HG03469 (cell line): ENCODE results near the gene CA4.

Experiments used
- ATAC-seq: cut with Tn5 transposase; IDR thresholded peaks from one replicate; pipeline ENCODE4 v1.9.1; 2021; ENCODE audit warnings: mild to moderate bottlenecking, moderate library complexity, moderate number of reproducible peaks; ENCODE audit not compliant: unreplicated experiment

CA4 gene

DNA sequence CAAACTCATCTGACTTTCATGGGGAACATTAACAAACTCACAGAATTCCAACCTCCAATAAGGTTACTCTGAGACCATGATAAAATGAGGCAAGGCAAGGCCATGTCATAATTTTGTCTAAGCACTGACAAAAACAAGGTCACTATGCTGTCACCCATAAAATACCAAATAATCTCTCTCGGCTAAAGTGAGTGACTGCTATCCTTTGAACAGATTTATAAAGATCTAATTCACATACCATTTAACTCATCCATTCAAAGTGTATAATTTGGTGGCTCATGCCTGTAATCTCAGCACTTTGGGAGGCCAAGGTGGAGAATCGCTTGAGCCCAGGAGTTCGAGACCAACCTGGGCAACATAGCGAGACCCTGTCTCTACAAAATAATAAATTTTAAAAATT, 20.6 kb upstream of the CA4 start:
- no peak for ATAC-seq

- no peak for ATAC-seq
These were observed 19.3 kb upstream of the CA4 start for GRCh38 chr17:60130466-60130865.

DNA sequence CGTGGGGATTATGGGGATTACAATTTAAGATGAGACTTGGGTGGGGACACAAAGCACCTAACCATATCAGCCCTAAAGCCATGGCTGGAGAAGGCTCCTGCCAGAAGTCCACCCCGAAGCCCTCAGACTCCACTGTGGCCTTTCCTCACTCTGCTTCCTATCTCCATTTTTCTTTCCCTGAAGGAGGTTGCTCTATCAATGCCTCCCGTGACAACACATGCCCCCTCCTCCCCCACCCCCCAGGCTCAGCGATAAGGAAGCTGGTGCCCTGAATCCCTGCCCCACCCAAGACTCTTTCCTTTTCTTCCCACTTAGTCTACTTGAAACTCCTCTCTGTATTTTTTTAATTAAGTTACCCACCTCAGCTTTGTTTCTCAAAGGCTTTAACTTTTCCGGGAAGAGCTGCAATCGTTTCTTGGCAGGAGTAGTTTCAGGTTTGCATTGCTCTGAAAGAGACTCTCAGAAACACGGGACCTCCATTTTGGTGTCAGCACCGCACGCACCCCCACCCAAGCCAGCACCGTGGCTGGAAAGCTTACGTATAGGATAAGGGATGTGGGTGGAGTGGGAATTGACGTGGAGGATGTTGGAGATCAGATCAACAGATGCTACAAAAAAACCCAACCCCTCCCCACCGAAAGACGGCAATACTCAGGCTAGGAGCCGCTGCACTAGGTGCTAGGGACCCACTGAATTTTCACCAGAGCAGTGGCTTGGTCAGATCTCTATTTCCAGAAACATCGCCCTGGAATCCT, 15.2 kb upstream of the CA4 start:
- no peak for ATAC-seq

GRCh38 chr17:60135151-60135950, 14.4 kb upstream of the CA4 start:
- no peak for ATAC-seq

DNA sequence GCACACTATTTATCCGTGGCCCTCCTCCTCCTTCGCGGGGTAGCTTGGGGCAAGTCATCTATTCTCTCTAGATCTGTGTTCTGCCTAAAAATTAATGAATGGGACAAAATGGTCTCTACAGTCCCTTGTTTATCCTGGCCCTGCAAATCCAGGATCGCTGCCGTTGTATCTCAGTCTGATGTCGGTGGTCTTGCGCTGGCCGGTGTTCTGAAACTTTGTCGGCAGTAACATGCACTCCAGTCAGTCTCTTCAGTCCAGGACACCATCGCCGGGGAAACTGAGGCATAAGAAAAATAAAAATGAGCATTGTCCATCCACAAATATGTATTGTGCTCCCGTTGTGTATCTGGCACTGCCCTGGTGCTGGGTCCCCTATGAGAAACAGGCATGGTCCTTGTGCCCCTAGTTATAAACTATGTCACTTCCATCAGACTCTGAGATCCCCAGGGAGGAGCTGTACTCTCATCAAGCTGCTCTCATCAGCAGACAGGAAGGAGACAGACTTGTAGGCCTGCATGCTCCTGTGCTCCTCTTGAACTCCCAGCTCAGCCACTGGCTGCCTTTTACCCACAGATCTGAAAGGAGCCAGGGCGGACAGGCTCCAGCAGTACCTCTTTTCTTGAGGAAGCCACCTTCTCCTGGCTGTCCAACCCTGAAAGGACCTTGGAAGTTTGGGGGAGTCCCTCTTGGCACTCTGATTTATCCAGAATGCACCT, 13.7 kb upstream of the CA4 start:
- no peak for ATAC-seq

- no peak for ATAC-seq
These were observed 12.0 kb upstream of the CA4 start for GRCh38 chr17:60137731-60138130.

GRCh38 chr17:60138769-60139437, 10.9 kb upstream of the CA4 start:
- no peak for ATAC-seq

DNA sequence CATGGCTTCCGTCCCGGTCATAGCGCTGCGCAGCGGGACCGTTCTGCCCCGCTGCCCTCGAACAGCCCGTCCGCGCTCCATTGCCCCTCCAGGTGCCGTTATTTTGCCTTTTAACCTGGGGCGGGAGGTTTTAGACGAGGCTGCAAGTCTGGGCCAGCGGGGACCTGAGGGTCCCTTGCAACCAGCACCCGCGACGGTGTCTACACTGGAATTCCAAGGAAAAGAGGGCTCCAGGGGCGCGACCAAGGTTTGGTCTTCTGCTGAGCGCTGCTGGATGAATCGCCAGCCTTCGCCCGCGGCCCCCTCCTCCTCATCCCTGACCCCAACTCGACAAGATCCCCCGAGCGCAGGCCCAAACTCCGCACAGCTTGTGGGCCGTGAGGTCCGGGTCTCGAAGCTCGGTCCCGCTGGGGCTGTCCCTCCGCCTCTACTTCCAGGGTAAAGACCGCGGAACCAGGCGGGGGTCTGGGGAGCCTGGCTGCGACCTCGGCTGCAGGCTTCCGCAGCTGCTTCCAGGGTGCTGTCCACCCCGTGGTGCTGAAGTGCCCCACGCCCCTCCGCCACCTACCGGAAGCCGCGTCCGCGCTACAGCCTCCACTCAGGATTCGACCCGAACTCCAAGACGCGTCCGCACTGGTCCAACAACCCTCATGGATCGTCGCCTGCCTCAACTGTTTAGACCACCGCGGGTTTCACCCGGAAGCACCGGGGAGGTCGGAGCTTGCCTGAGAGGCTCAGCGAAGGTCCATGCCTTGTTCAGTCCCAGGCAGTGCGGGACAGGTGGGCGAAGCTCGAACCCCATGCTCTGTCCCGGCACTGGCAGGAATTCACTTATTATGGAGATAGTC, 10.1 kb upstream of the CA4 start:
- no peak for ATAC-seq

DNA sequence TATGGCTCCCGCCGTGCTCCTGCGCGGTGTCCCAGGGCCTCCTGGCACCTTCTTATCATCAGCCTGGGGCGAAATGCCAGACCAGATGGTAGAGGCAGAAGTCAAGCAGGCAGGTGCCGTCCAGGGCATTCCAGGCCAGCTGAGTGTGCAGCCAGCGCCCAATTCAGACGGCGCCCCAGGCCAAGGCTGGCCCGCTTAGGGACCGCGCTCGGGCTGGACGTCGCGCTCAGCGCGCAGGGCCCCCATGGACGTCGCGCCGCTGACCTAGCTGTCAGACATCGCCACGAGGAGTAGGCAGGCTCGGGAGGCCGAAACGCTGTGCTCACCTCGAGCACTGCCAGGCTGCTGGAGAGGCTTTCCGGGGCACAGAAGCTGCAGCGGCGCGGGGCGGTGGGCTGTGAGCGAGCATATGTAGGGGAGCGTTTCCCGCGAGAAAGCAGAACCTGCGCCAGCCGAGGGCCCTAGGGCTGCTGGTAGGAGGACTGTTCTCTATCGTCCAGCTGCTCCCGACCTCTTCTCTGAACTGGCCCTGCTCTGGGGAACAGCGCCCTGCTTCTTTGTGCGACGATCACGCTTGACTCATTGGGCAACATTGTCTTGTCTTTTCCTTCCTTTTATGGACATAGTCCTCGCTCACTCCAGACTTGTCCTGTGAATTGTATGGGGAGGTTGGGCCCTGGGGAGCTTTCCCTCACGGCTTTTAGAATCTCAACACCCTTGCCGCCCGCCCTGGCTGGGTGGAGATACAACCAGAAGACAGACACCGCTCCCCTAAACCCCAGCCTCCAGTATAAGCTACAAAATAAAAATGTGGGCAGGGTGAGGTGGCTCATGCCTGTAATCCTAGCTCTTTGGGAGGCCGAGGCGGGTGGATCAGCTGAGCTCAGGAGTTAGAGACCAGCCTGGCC, 8.4 kb upstream of the CA4 start:
- no peak for ATAC-seq

DNA sequence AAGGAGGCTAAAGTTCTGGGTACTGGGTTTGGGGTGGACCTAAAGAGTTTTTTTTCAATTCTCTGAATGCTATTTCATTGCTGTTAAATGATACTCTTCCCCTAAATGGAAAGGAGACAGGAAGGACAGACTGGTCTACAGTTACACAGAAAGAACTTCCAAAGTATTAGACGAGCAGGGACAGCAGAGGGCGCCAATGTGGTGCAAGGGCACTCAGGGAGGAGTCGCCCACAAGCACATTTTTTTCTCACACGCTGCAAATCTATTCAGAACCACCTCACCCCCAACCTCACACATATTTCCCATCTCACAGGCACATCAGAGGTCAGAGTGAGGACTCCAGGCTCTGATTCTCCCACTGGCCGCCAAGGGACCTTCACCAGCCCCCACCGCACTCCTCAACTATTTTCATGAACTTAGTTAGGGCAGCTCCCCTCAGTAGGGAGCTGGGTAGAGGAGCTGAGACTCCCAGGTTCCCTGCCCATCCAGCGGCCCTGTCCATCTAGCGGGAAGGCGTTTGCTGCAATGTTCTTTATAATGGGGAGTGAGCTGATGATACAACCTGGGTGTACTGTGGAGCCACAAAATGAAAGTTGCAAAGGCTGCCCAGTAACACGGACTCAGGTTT, 6.8 kb upstream of the CA4 start:
- no peak for ATAC-seq

GRCh38 chr17:60145006-60145935, 4.5 kb upstream of the CA4 start:
- ATAC-seq: no peak

DNA sequence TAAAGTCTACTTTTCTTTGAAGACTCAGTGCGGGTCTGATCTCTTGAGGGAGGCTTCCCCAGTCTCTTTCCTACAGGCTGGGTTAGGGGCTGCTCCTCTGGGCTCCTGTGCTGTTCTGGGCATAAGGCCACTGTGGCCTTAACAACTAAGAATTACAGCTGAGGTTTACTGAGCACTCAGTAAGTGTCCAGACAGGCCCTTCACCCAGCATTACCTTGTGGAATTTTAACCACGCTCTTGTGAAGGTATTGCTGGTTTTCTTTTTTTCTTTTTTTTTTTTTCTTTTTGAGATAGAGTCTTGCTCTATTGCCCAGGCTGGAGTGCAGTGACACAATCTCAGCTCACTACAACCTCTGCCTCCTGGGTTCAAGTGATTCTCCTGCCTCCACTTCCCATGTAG, 3.6 kb upstream of the CA4 start:
- no peak for ATAC-seq

DNA sequence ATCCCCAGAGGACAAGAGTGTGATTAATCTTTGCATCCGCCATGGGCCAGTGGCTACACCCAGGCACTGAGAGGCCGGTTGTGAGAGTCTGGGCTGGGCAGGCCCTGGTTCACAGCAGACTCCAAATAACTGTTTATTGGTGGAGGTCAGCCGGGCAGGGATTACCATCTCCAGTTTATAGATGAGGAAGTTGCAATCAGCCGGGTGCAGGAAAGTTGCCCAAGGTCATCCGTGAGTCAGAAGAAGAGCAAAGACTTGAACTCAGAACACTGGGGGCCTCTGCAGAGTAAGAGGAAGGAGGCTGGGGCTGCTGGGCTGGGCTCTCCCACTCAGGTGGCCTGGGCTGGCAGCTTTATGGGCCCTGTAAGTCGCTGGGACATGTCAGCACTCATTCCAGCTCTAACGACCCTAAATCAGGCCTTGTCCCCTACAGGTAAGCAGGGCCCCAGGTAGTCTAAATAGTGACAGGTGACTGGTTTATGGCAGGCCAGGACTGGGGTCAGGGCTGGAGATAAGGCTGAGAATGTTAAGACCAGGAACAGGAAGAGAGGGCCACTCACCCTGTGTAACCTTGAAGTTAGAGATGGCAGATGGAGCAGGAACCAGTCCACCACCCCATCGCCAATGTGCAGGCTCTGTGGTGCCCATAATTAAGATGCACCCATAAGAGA, 2.1 kb upstream of the CA4 start:
- no peak for ATAC-seq

GRCh38 chr17:60148373-60148772, 1.4 kb upstream of the CA4 start:
- no peak for ATAC-seq

DNA sequence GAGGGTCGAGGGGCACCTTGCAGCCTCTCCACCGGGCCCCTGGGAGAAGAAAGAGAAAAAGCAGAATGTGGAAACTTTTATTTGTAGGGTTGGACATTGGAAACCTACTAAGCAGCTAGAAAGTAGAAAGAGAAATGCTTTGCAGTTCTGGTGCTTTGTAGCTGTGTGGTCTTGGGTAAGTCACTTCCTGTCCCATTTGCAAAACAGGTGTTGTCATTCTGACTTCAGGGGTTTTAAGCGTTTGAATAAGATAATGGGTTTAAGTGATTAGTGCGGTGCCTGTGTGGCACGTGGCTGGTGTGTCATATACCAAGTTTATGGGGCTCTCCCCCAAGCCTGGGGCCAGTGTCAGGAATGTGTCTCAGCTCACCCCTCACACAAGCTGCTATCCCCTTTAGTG, 1.6 kb downstream of the CA4 start:
- ATAC-seq: no peak

GRCh38 chr17:60153606-60154390, 4.0 kb downstream of the CA4 start:
- no peak for ATAC-seq
